GM18511 (cell line): ENCODE results near the gene ARID5A.
"Not testable (repeated sequence)": the region's sequence is repeated elsewhere in the genome, so short reads cannot be mapped to it uniquely, and the experiment has no call there.

ENCODE experiments used
- ATAC-seq: cut with Tn5 transposase; IDR thresholded peaks from one replicate; pipeline ENCODE4 v1.9.1; 2021; ENCODE audit warnings: mild to moderate bottlenecking, moderate library complexity; ENCODE audit not compliant: unreplicated experiment

Gene ARID5A

DNA sequence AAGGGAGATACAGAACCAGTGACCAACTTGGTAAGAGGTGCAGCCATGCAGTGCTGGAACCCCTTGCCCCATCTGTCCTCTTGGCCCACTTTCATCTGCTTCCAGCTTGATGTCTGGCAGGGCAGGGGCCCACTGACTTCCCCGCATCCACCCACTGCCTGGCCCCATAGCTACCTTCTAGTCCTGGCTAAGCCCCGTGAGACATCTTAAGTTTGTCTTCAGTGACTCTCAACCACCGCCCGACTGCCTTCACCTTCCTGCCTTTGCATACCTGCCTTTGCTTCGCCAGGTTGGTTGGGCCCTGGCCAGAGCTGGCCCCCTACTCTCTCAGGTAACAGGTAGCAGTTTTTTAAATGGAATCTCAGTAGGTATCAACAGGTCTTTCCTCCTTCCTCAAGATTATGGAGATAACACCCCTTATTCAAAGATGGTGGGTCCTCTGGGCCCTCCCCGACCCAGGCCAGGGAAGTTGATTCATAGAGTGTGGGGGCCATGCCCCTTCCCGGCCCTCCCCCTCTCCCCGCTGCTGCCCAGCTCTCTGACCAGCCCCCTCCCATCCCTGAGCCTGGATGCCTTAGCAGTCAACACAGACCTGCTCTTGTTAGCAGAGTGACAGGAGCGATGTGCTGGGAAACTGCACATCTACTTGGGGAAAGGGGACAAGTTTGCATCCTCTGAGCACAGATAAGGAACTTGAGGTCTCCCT lies 2.8 kb downstream of the ARID5A start:
- ATAC-seq, result no peak

DNA sequence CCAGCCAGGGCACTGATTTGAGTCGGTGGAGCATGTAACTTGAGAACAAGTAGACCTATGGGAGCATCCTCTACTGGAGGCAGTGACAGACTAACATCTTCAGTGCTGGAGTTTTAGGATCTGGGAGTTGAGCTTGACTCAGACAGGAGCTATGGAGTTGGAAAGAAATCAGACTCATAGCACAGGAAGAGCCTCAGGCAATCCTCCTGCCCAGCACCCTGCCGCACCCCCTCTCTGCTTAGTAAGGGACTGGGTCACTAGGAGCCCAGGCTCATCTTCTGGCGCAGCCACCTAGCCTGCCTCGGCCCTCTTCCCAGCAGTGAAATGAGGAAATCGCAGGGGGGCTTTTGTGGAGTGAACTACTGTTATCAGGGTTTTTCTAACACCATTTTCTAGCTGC lies 3.6 kb downstream of the ARID5A start:
- no peak for ATAC-seq

DNA sequence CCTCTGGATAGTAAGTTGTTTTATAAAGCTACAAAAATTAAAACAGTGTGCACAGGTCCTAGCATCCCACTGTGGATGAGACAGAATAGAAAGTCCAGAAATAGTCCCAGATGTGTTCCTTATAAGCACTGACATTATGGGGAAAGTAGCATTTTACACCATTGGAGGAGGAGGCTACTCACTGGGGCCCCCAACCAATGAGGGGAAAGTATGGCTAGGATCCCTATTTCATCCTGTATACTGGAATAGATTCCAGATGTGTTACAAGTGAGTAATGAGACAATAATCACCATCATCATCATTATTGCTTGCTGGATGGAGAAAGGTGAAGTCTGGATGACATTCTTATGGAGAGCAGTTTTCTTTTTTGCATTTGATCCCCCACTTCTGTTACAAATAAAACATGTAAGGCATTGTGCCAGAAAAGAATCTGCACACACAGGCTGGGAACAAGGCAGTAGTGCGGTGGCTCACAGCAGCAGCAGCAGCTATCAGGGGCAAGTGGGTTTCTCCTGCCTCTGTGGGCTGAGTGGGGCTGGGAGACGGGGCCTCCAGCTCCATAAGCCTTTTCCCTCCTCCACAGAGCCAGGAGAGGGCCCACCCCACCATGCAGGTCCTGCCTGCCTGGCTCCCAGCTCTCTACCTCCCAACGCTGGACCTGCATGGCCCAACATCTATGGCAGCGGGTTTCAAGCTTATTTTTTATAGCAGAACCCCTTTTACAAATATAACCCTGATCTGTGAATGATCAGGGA lies 5.0 kb downstream of the ARID5A start:
- ATAC-seq, result no peak

DNA sequence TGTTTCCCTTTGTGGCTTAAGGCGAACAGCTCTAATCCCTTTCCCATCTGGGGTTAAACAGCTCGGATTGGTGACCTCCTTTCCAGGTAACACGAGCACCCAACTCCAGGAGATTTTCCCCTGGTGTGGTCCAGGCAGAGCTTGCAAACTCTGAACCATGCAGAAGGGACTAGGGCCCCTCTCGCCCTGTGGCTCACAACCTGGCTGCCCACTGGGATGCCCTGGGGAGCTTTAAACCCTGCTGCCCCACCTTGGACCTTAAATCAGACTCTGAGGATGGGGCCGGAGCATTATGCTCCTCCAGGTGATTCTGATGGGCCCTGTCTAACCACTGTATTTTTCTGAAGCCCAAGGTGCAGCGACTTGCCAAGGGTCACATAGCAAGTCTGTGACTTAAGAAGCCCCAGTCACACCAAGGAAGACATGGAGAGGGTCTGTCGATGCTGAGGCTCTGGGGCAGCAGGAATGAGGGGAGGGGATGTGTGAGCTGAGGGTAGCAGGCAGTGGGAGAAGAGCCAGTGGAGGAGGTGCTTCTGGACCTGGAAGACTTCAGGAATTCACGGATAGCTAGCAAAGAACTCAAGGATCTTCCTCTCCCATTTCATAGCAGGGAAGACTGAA lies 5.9 kb downstream of the ARID5A start:
- no peak for ATAC-seq

DNA sequence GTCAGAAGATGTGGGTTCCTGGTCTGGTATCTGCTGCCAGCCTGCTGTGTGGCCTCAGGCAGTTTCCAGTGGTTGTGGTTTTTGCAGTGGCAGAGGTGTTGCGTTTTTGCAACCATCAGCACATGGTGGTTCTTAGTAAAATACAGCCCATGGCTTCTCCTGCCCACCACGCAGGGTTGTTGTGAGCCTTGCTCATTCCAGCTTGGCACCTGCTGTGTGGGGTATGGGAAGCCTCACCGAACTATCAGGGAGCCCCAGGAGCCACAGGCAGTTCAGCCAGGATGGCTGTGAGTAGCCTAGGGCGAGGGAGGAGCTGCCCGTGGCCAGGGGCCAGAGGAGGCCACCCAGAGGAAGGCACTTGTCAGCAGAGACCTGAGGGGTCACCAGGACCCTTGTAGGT lies 9.8 kb downstream of the ARID5A start:
- ATAC-seq, result no peak

DNA sequence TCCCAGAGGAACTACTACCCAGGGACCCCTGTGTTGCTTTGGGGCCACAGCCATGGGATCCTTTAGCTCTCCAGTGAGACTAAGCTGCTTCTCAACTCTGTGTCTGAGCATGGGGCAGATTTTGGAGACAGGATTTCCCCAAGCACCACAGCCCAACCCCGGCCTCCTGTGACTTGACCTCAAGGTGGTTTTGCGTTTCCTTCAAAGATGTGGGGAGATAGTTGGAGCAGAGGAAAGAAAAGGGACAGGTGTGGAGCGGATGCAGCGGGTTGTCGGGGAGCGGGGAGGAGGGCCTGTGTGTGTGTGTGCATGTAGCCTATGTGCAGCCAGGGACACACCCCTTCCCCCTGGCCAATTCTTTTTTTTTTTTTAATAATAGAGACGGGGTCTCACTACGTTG lies 10.2 kb downstream of the ARID5A start:
- ATAC-seq, result no peak

DNA sequence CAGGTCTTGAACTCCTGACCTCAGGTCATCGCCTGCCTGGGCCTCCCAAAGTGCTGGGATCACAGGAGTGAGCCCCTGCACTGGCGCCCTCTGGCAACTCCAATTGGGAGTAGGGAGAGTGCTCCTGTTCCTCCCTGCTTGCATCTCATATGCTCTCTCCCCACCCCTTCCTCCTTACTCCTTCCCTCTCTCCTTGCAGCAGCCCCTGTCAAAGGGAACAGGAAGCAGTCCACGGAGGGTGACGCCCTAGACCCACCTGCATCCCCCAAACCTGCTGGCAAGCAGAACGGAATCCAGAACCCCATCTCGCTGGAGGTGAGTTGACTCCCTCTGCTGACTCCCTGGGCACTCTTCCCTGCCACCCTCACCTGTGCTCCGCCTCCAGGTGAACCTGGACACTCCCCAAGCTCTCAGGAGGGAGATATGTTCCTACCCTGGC lies 10.7 kb downstream of the ARID5A start:
- ATAC-seq, result no peak

DNA sequence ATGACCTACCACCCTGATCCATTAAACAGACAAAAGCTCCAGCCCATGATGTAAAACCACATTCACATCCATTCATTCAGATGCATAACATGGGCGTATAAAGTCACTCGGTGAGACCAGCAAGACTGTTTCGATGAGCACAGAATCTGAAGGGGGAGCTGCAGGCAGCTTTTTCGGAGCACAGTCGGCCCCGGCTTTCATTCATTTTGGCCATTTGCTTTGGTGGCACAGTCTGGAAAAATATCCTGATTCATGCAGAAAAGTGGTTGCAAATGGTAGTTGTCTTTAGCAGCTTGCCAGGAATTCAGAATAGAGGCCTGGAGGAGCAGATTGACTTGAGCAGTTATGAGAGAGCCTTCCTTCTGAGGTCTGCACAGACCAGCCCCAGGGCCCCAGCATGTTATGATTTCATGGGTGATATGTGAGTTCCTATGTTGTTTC lies 11.2 kb downstream of the ARID5A start:
- ATAC-seq, result no peak

DNA sequence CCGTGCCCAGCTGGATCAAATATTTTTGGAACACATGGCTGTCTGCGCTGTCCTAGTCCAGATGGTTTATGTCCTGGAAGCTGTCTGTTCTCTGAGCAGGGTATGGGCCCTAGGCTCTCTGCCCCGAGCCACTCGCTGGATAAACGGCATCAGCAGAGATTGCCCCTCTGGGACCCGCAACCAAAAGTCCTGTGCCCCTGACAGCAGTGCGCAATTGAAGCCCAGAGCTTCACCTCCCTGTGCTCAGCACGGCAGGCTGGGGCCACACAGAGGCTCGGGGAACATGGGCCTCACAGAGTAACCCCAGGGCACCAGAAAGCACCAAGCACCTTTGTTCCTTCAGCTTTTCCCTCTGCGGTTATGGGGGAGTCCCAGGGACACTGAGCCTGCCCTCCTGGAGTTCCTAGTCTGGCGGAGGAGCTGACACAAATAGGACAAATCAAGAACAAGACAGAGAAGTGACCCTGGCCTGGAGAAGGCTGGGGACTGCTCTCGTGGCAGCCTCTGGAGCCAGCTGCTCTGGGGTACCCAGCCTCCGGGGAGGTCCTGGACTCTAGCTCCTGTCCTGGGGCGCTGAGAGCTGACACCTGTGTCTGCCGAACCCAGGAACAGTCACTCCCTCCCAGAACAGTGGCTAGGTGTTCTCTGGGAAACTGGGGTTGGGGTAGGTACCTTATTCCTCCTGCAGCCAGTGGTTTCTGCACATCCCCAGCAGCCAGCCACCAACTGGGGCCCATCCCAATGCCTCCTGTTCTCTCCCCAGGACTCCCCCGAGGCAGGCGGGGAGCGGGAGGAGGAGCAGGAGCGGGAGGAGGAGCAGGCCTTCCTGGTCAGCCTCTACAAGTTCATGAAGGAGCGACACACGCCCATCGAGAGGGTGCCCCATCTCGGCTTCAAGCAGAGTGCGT lies 12.3 kb downstream of the ARID5A start:
- ATAC-seq, result no peak

DNA sequence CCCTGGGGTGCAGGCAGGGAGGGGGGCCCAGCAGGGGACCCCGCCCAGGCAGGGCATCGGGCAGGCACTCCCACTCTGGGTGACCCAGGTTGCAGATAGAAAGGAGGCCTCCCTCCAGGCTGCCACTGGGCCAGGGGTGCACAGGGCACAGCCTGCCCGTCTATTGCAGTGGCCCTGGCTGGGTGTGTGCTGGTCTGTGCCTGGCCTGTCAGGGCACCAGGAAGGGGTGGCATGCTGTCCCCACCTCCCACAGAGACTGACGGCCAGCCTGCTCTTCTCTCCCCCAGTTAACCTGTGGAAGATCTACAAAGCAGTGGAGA lies 12.9 kb downstream of the ARID5A start:
- ATAC-seq, result no peak

DNA sequence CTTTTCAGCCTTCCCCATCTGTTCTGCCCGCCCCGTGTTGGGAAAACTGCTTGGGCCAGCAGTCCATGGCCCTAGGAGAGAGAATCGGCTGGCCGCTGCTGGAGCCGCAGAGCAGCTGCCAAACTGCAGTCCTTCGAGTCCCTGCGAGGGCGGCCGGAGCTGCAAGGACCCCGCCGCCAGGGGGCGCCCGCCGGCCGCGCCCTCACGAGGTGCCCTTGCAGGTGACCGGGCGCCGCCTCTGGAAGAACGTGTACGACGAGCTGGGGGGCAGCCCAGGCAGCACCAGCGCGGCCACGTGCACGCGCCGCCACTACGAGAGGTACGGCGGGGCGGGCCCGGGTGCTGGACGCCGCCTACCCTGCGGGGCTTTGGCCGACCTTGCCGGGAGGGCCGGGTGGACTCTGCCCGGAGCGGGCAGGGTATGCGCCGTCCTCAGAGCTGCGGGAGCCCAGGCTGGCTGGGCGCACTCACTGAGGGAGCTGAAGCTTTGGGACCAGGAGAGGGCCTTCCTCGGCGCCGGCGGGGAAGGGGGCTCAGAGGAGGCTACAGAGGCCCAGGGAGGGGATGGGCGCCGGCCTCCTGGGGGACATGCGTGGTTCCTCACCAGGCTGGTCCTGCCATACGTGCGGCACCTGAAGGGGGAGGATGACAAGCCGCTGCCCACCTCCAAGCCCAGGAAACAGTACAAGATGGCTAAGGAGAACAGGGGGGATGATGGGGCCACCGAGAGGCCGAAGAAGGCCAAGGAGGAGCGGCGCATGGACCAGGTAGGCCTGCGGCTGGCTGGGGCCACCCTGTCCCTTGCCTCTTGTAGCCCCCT lies 13.6 kb downstream of the ARID5A start:
- no peak for ATAC-seq

DNA sequence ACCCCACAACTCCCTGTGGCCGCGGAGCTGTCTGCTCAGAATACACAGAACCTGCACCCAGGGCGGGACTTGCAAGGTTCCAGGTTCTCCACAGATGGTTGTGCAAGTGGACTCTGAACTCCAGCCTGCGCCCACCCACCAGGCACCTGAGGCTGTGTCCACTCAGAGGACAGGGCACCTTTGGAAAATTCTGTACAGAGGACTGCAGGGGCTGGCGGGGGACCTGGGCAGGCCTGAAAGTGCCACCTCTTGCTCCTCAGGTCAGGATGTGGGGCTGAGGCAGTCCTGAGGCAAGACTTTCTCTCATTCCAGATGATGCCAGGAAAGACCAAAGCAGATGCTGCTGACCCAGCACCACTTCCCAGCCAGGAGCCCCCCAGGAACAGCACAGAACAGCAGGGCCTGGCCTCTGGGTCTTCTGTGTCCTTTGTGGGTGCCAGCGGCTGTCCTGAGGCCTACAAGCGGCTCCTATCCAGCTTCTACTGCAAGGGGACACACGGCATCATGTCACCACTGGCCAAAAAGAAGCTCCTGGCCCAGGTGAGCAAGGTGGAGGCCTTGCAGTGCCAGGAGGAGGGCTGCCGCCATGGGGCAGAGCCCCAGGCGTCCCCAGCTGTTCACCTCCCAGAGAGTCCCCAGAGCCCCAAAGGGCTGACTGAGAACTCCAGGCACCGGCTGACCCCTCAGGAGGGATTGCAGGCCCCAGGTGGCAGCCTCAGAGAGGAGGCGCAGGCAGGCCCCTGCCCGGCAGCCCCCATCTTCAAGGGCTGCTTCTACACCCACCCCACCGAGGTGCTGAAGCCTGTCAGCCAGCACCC lies 14.4 kb downstream of the ARID5A start:
- ATAC-seq, result no peak

DNA sequence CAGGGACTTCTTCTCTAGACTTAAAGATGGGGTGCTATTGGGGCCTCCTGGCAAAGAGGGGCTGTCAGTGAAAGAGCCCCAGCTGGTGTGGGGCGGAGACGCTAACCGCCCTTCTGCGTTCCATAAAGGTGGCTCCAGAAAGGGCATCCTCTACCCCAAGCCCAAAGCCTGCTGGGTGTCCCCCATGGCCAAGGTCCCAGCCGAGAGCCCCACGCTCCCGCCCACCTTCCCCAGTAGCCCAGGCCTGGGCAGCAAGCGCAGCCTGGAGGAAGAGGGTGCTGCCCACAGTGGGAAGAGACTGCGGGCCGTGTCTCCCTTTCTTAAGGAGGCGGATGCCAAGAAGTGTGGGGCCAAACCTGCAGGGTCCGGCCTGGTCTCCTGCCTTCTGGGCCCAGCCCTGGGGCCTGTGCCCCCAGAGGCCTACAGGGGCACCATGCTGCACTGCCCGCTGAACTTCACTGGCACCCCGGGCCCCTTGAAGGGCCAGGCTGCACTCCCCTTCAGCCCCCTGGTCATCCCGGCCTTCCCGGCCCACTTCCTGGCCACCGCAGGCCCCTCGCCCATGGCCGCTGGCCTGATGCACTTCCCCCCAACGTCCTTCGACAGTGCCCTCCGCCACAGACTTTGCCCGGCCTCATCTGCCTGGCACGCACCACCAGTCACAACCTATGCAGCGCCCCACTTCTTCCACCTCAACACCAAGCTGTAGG lies 15.2 kb downstream of the ARID5A start:
- ATAC-seq, result no peak

DNA sequence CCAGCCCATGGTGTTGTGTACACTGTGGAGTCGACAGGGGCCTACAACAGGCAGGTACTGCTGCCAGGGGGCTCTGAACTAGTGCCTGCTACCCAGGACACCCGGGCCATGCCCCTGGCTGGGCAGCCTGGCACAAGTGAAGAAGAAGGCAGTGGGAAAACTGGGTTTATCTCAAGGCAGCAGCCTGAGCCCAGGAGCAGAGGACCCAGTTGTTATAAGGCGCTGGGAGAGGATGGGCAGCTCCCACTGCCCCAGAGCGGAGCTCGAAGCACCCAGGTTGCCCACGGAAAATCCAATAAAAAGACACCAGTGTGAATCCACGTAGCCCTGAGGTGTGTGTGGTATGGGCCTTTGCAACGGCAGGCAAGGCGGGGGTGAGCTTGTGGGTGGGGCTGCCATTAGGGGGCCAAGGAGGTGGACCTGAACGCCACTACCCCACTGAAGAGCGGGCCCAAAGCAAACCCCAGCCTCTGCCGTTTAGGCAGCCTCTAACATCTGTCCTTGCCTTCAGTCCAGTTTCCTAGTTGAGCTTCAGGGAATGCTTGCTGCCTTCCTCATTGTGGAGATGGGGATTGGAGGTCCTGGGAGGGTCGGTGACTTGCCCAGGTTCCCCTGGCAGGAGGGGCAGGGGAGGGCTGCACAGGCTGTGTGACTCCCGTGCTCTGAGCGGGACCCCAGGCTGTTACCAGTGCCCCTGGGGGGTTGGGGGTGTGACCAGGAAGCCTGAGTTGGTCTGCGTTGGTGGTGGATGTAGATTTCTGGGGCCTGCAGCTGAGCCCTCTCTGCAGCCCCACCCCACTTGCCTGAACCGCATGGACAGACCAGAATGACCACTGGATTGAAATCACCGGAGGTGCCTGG lies 16.0 kb downstream of the ARID5A start:
- ATAC-seq, result no peak

DNA sequence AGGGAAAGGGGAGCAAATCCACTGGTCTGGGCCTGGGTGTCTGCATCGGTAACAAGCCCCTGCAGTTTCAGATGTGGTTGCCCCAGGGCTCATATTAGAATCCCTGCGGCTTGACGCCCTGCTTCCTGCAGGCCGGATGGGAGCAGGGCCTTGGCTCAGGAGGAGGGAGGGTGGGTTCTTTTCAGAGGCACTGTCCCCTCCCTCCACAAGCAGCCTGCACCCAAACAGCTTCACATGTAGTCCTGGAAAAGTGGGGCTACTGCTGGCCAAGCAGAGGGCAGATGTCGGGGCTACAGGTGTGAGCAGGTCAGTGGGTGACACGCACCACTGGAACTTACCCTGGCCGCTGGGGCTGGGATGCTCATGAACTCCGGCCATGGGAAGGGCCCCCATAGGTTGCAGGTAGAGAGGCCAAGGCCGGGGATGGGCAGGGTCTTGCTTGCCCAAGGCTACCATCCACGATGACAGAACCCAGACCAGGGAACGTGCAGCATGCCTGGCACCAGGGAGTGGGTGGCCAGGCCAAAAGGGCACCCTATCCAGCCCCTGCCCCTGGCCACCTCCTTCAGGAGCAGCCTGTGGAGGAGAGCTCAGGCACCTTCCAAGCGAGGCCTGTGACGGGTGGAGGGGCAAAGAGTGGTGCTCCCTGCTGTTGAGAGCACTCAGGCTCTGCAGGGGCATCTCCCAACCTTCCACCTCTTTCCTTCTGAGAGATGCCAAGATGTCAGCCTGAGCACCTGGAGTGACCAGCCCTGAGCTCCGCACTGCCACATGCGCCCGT lies 16.8 kb downstream of the ARID5A start:
- ATAC-seq, result no peak

DNA sequence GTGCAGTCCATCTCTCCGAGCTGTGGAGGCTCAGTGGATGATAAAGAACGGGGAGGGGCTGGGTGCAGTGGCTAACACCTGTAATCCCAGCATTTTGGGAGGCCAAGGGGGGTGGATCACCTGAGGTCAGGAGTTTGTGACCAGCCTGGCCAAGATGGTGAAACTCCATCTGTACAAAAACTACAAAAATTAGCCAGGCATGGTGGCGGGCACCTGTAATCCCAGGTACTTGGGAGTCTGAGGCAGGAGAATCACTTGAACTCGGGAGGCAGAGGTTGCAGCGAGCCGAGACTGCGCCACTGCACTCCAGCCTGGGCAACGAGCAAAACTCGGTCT lies 17.4 kb downstream of the ARID5A start:
- ATAC-seq, result not testable (repeated sequence)
